Superior temporal gyrus (tissue), 1 donor: ENCODE results near the gene LIPA.
"Not testable (repeated sequence)": the region's sequence is repeated elsewhere in the genome, so short reads cannot be mapped to it uniquely, and the experiment has no call there.

Experiments
- DNase-seq: peaks from one replicate; pipeline ENCODE4 v3.0.0-alpha.2; 2016; ENCODE audit errors: extremely low spot score

Gene LIPA

DNA sequence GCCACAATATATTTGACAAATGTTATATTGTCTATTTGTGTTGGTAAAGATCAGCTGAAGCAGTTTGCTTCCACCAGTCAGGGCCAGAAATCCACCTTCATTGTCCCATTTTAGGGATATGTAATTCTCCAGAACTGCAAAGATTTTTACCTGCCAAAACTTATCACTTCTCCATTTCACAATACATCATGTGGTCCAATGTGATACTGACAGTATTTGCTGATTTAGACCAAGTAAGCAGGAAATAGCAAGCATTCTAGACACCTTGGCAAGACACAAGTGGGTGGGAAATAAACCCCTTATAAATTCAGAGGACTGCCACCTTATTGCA, 18.5 kb upstream of the LIPA start:
- DNase-seq = no peak

DNA sequence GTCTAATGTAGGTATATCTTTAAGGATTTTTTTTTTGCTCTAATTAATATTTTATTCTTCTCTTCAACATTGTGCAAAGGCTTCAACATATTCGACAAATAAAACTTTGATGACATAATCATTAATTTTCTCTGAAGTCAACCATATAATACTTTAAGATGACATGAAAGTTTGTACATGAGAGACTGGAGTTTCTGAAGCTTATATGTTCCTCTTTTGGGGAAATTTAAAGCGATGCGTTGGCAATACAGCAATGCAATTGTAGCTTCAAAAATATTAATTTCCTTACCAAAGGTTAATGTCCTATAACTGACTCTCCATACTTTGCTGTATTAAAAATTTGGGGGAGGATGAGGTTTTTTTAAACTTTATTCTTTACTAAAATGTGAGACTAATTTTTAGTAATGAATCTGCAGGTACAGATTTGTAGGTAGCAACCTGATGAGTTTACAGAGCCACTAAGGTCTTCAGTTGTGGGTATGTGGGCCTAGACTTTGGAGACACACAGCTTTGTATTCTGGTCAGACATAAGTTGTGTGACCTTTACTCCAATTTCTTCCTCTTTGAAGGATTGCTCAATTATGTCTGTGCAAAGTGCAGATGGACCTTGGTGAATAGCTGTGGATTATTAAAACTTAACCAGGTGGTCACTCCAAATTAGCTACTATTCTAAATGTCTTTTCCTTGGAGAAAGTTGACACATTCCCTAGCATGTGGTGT, 18.0 kb upstream of the LIPA start:
- no peak for DNase-seq

DNA sequence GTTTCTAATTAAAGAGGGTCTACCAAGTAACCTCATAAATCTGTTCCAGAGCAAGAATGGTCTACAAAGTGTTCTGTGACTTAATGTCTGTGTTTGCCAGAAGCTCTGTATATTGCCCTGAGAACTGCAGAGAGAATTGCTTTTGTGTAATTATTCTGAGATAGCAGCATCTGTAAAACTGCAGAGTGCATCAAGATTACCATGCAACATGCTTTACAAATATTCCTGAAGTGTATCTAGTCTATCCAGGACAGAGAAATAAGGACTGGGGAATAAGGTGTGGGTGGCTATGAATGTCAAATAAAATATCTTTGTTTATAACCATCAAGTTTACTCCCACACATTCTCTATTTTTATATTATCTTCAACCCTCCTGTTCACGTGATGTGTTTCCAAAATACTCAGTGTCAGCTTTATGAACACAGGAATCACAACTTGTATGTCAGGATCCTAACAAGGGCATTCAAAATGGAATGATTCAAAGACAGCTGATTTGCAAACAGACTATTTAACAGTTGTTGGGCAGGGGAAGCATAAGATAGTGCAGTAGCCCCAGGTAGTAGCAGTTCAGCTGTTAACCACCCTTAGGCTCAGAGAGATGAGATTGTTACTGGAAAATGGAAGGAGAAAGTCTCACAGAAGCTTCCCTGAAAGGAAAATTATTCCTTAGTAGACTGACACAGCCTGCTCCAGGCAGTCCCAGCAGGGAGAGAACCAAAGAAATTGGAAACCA, 15.3 kb upstream of the LIPA start:
- DNase-seq = peak; percentile 48

DNA sequence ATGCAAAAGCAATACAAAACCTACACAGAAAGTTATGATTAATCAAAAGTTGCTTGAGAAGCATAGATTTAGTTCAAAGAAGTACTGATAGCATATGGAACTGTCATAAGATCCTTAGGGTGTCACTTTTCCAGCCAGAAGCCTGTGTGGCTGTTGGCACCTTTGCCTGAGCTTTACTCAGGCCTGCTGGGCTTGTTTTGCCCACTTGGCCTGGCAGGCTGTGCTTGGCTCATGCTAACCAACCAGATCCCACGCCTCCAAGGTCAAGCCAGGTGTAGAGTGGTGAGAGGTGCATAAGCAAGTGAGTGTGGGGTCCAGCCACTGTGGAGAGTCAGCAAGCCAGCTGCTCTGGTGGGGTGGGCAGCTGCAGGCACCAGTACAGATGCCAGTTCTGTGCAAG, 12.0 kb upstream of the LIPA start:
- DNase-seq = peak; percentile 12

- DNase-seq = no peak
These were observed 11.5 kb upstream of the LIPA start for GRCh38 chr10:89263091-89263490.

DNA sequence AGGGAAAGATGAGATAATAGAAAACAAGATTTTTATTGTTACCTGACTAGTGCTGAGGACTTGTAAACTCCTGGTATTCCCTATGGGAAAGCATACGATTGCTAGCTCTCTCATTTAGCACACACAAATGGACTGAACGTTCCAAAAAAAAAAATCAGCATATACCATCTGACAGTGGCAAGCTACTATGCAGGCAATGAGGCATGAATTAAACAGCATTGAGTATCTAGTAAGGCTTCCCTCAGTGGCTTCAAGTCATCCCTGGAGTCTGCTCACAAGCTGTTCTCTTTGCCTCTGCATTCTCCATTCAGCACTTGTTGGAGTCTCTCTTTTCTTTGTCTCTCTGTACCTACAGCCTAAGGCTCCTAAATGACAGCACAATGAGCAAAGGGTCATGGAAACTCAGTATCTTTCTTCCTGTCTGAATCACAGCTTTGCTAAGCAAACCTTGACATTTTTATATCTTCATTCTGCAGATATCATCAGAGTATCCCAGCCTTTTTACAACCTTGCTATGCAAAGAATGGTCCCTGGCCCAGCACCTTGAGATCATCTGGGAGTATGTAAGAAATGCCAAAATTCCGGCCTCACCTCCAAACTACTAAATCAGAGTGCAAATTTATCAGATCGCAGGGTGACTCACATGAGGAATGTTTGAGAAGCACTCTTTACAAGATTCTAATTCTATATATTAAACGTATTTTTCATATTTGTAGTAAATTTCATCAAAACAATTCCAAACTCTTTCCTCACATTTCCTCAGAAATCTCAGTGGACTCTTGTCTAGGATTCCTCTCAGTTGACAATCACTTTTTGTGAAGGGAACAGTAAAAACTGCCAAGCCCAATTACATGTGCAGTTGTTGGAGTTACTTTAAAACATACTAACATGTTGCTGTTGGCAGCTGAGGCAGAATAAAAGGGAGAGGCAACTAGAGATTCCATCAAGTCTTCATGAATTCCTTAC, 10.8 kb upstream of the LIPA start:
- no peak for DNase-seq

- DNase-seq = no peak
These were observed 7.3 kb upstream of the LIPA start for GRCh38 chr10:89258881-89259280.

- no peak for DNase-seq
These were observed 6.0 kb upstream of the LIPA start for GRCh38 chr10:89257581-89257980.

DNA sequence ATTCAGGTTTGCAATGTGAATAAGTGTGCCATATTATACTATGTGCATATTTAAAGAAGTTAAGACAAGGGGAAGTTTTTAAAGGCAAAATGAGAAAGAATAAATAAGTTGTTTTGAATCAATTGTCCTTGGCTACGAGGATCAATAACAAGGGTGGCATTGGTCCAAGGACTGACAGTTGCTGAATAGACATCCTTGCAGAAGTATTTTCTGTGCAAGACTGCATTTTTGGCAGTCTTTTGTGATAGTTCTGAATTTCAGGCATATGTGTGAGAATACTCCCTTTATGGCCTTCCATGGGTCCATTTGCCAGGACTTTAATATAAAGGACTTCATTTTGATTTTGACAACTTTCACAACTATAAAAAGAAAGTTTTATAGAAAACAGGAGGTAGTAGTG, 5.4 kb upstream of the LIPA start:
- no peak for DNase-seq

DNA sequence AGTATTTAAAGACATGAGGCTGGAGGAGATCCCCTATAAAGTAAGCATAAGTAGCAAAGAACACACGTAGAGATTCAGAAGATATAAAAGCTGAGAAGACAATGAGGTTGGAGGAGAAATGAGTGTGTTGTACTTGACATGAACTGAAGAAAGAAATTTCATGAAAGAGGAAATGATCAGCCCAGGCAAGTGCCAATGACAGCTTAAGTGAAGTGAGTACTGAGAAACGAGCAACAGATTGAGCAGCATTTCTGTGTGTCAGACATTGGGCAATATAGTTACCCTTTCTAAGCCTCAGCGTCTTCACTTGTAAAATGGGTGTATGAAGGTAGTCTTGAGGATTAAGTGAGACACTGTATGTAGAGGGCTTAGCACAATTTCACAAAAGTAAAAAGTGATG, 4.8 kb upstream of the LIPA start:
- DNase-seq = no peak

DNA sequence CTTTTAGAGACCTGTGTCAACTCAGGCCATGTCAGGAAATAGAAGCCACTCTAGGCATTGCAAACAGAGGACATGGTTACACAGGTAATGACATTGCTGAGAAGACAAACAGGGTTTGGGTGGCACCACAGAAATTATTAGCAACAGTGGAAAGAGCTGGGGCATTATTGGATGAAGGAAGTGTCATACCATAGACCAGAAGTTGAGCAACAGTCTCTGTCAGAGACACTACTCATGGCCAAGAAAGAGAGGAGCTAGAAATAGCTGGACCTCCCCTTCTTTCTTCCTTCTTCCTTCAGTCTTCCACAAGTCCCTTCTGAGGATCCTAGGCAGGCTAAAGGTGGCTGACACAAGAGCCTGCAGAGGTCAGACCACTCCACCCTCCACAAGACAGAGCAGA, 4.2 kb upstream of the LIPA start:
- DNase-seq = no peak

GRCh38 chr10:89255091-89255579, 3.6 kb upstream of the LIPA start:
- not testable (repeated sequence) for DNase-seq

- DNase-seq = no peak
These were observed 630 bp upstream of the LIPA start for GRCh38 chr10:89252225-89252585.

- no peak for DNase-seq
These were observed 638 bp downstream of the LIPA start for GRCh38 chr10:89250865-89251408.

DNA sequence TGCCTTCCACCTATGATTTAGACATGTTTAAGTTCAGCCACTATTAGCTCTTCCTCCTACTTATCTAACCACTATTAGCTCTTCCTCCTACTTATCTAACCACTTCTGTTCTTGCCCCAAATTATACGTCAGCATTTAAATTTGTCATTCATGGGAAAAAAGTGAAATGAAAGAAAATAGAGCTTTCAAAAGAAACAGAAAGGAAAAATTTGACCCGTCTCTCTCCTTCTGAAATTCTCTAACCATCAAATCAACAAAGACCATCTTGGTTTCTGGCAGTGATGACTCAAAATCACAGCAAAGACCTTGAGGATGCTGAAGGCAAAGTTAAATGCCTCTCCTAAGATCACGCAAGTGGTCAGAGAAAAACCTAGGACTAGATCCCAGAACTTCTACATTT, 2.6 kb downstream of the LIPA start:
- DNase-seq = no peak

DNA sequence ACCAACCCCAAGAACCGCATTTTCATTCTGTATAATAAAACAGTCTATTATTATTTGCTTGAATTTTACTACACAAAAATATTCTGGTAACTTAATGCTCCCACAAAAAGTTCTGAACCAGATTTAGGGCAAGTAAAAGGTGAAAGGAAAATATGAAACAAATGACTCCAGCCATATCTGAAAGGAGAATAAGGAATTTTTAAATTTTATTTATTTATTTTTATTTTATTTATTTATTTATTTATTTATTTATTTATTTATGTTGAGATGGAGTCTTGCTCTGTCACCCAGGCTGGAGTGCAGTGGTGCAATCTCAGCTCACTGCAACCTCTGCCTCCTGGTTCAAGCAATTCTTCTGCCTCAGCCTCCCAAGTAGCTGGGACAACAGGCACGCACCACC, 4.0 kb downstream of the LIPA start:
- DNase-seq = not testable (repeated sequence)

GRCh38 chr10:89245802-89246201, 5.8 kb downstream of the LIPA start:
- peak; percentile 77 for DNase-seq

GRCh38 chr10:89242840-89243568, 8.6 kb downstream of the LIPA start:
- DNase-seq = no peak

DNA sequence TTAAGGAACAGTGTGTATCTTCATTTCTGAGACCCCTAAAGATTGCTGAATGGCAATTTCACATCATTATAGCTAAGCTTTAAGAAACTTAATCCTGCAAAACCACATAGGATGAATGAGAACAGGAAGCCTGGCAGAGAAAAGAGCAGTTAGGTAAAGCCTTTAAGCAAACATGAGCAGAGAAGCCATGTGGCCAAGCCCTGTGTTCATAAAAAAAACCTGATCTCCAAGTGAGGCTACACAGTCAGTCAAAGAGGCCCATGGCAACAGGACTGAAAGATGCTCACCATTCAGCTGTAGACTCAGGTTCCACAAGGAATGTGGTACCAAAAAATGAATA, 9.3 kb downstream of the LIPA start:
- no peak for DNase-seq

GRCh38 chr10:89241486-89242344, 9.9 kb downstream of the LIPA start:
- DNase-seq = no peak

DNA sequence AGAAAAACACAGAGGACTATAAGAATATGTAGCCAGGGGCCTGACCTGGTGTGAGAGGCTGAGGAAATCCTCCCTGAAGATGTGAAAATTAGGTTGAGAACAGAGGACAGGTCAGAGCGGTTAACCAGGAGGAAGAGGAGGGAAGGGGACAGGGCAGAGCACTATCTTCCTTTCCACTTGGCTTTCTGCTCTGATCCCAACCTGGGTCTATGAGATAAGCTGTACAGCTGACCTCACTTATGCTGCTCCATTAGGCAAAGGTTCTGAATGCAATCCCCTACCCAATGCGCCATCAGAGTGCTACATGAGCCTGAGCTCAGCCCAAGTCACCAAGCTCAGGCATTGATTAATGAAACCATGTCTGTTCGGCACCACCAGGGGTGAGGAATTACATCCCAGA, 10.5 kb downstream of the LIPA start:
- DNase-seq = no peak
